ENCODE measurements around the gene SMIM21. TPM values are rescaled to one million over a fixed set of nuclear protein-coding genes. Genes with fewer than 3 reads are reported as not detected.

SMIM21 gene
- total and polyA plus RNA-seq, 7 donors = 0.60 TPM; not detected in 6

- DNase-seq = no peak
- Histone ChIP-seq H3K36me3 (no peaks in the 10 kb centered on the region), H3K27ac (no peak overlapping the region), H3K9me3 (no peaks in the 10 kb centered on the region), H3K4me3 (no peak overlapping the region), H3K4me1 (no peaks in the 10 kb centered on the region), H3K27me3 (no peaks in the 10 kb centered on the region)
- 84 to 87% methylated on average over 6 of the region's 6 CpGs for WGBS, 2 donors
- intact Hi-C loops (cut with DNase I) = no loop called here
- TF ChIP-seq CTCF (IDR thresholded peaks at IDR 0.05) (no peak), POLR2A (IDR thresholded peaks at IDR 0.05) (no peak), POLR2AphosphoS5 (IDR thresholded peaks at IDR 0.05) (no peak), EP300 (IDR thresholded peaks at IDR 0.05) (no peak)
These were observed 52.2 kb downstream of the SMIM21 start for GRCh38 chr18:75375341-75375740.

- Histone ChIP-seq H3K9me3 (no peaks in the 10 kb centered on the region), H3K27me3 (no peaks in the 10 kb centered on the region), H3K4me3 (no peak overlapping the region), H3K36me3 (no peaks in the 10 kb centered on the region), H3K4me1 (no peaks in the 10 kb centered on the region), H3K27ac (no peak overlapping the region)
- 86 to 95% methylated on average over 6 of the region's 6 CpGs for WGBS, 2 donors
- intact Hi-C loops (cut with DNase I) = no loop called here
- no peak for TF ChIP-seq POLR2AphosphoS5 (IDR thresholded peaks at IDR 0.05)
- TF ChIP-seq EP300 (IDR thresholded peaks at IDR 0.05) = no peak
- TF ChIP-seq POLR2A (IDR thresholded peaks at IDR 0.05) = no peak
- no peak for TF ChIP-seq CTCF (IDR thresholded peaks at IDR 0.05)
- DNase-seq = no peak
These were observed 53.0 kb downstream of the SMIM21 start for GRCh38 chr18:75374466-75374865.

GRCh38 chr18:75369026-75369721 lies 58.3 kb downstream of the SMIM21 start:
- Histone ChIP-seq H3K27ac (no peak overlapping the region), H3K9me3 (no peaks in the 10 kb centered on the region), H3K36me3 (no peaks in the 10 kb centered on the region), H3K27me3 (no peaks in the 10 kb centered on the region), H3K4me1 (no peaks in the 10 kb centered on the region), H3K4me3 (no peak overlapping the region)
- TF ChIP-seq POLR2AphosphoS5 (IDR thresholded peaks at IDR 0.05) = no peak
- no peak for TF ChIP-seq POLR2A (IDR thresholded peaks at IDR 0.05)
- TF ChIP-seq CTCF (IDR thresholded peaks at IDR 0.05) = no peak
- no peak for TF ChIP-seq EP300 (IDR thresholded peaks at IDR 0.05)
- 93 to 94% methylated on average over 17 of the region's 17 CpGs for WGBS, 2 donors
- intact Hi-C loops (cut with DNase I) = no loop called here
- no peak for DNase-seq

GRCh38 chr18:75365837-75366236 lies 61.7 kb downstream of the SMIM21 start:
- Histone ChIP-seq H3K27me3 (peaks cover 0 to under 1% (median 0%) of the 10 kb centered on the region in 3 donors), H3K27ac (no peak overlapping the region), H3K4me3 (no peak overlapping the region), H3K9me3 (no peaks in the 10 kb centered on the region), H3K4me1 (no peaks in the 10 kb centered on the region), H3K36me3 (no peaks in the 10 kb centered on the region)
- TF ChIP-seq CTCF (IDR thresholded peaks at IDR 0.05) = no peak
- no peak for TF ChIP-seq POLR2AphosphoS5 (IDR thresholded peaks at IDR 0.05)
- TF ChIP-seq EP300 (IDR thresholded peaks at IDR 0.05) = no peak
- no peak for TF ChIP-seq POLR2A (IDR thresholded peaks at IDR 0.05)
- DNase-seq = no peak
- intact Hi-C loops (cut with DNase I) = no loop called here
- WGBS, 2 donors = 57 to 72% methylated on average over 1 of the region's 1 CpG

GRCh38 chr18:75365254-75365629 lies 62.3 kb downstream of the SMIM21 start:
- TF ChIP-seq POLR2AphosphoS5 (IDR thresholded peaks at IDR 0.05) (no peak), CTCF (IDR thresholded peaks at IDR 0.05) (no peak), POLR2A (IDR thresholded peaks at IDR 0.05) (no peak), EP300 (IDR thresholded peaks at IDR 0.05) (no peak)
- peaks cover 0 to 6% (median 0%) of the 10 kb centered on the region in 3 donors for H3K27me3 ChIP-seq
- no peak overlapping the region for H3K27ac ChIP-seq
- intact Hi-C loops (cut with DNase I) = no loop called here
- no peak for DNase-seq
- no peaks in the 10 kb centered on the region for H3K36me3 ChIP-seq
- WGBS, 2 donors = 93 to 95% methylated on average over 7 of the region's 7 CpGs
- H3K4me3 ChIP-seq = no peak overlapping the region
- no peaks in the 10 kb centered on the region for H3K9me3 ChIP-seq
- H3K4me1 ChIP-seq = no peaks in the 10 kb centered on the region
